Activated T-helper 1 cell treated with anti-CD3 and anti-CD28 coated beads, Interleukin-12 subunit alpha, Interleukin-12 subunit beta, Interleukin-2, Interleukin-4 antibody, amounts not matched to agents 30 ng/mL and 10 ng/mL and 1 ng/mL, durations not matched to agents 14 hours and 24 hours and 36 hours (primary cell): ENCODE data around the gene SDF4. TPM values are rescaled to one million over a fixed set of nuclear protein-coding genes. Genes with fewer than 3 reads are reported as not detected.

Experiments used
- DNase-seq: peaks from one replicate; pipeline ENCODE4 v3.0.0; 2021; ENCODE audit warnings: low spot score
- H3K27ac Mint-ChIP-seq: one replicate; pipeline ENCODE4 v1.8.0; 2021; ENCODE audit warnings: mild to moderate bottlenecking, mixed read lengths
- H3K27me3 Mint-ChIP-seq: one replicate; pipeline ENCODE4 v1.8.0; 2022; ENCODE audit warnings: mild to moderate bottlenecking, moderate library complexity, mixed read lengths; ENCODE audit not compliant: insufficient read depth
- H3K36me3 Mint-ChIP-seq: one replicate; pipeline ENCODE4 v1.8.0; 2021; ENCODE audit warnings: low read depth, mixed read lengths
- H3K4me1 Mint-ChIP-seq: one replicate; pipeline ENCODE4 v1.8.0; 2021; ENCODE audit warnings: low read depth, mixed read lengths
- H3K4me3 Mint-ChIP-seq: one replicate; pipeline ENCODE4 v1.8.0; 2021; ENCODE audit warnings: mild to moderate bottlenecking, moderate library complexity, mixed read lengths
- H3K9me3 Mint-ChIP-seq: one replicate; pipeline ENCODE4 v1.8.0; 2021; ENCODE audit warnings: mixed read lengths
- intact Hi-C: fragments of 100-400 bp; cut with micrococcal nuclease; formaldehyde crosslinking; loops from one replicate; pipeline ENCODE4 v1.15.1; 2024
- total RNA-seq: library from RNA; stranded (reverse); gene quantifications from 2 replicates; pipeline ENCODE4 v1.2.3, GENCODE V29; 2022

SDF4 gene
- total RNA-seq, 1 donor from 2014 or later, result 202 TPM

GRCh38 chr1:1243807-1244191 lies 12.0 kb upstream of the SDF4 start:
- no peak for DNase-seq
- no peak overlapping the region for H3K27ac Mint-ChIP-seq
- H3K27me3 Mint-ChIP-seq, result no peaks in the 10 kb centered on the region
- no peaks in the 10 kb centered on the region for H3K4me1 Mint-ChIP-seq
- no peaks in the 10 kb centered on the region for H3K36me3 Mint-ChIP-seq
- H3K9me3 Mint-ChIP-seq, result no peaks in the 10 kb centered on the region
- intact Hi-C loops, result no loop called here
- H3K4me3 Mint-ChIP-seq, result no peak overlapping the region

- intact Hi-C loops, result no loop called here
- H3K27ac Mint-ChIP-seq, result no peak overlapping the region
- no peaks in the 10 kb centered on the region for H3K4me1 Mint-ChIP-seq
- no peak overlapping the region for H3K4me3 Mint-ChIP-seq
- H3K36me3 Mint-ChIP-seq, result no peaks in the 10 kb centered on the region
- no peaks in the 10 kb centered on the region for H3K9me3 Mint-ChIP-seq
- DNase-seq, result no peak
- no peaks in the 10 kb centered on the region for H3K27me3 Mint-ChIP-seq
Observed at GRCh38 chr1:1243266-1243660, 11.5 kb upstream of the SDF4 start.

GRCh38 chr1:1242461-1243265 lies 10.9 kb upstream of the SDF4 start:
- Mint-ChIP-seq H3K4me3 (no peak overlapping the region), H3K9me3 (no peaks in the 10 kb centered on the region), H3K27ac (no peak overlapping the region), H3K27me3 (no peaks in the 10 kb centered on the region), H3K4me1 (no peaks in the 10 kb centered on the region), H3K36me3 (no peaks in the 10 kb centered on the region)
- intact Hi-C loops, result no loop called here
- no peak for DNase-seq

- no peak overlapping the region for H3K27ac Mint-ChIP-seq
- no peak overlapping the region for H3K4me3 Mint-ChIP-seq
Observed at GRCh38 chr1:1241588-1242219, 9.9 kb upstream of the SDF4 start.

GRCh38 chr1:1240822-1241587 lies 9.2 kb upstream of the SDF4 start:
- H3K9me3 Mint-ChIP-seq, result no peaks in the 10 kb centered on the region
- no peak for DNase-seq
- no peaks in the 10 kb centered on the region for H3K36me3 Mint-ChIP-seq
- no peak overlapping the region for H3K4me3 Mint-ChIP-seq
- no peak overlapping the region for H3K27ac Mint-ChIP-seq
- intact Hi-C loops, result no loop called here
- no peaks in the 10 kb centered on the region for H3K4me1 Mint-ChIP-seq
- H3K27me3 Mint-ChIP-seq, result no peaks in the 10 kb centered on the region

More at GRCh38 chr1:1241588-1242219, 9.9 kb upstream of the SDF4 start:
- Mint-ChIP-seq H3K4me1 (no peaks in the 10 kb centered on the region), H3K9me3 (no peaks in the 10 kb centered on the region), H3K36me3 (no peaks in the 10 kb centered on the region), H3K27me3 (no peaks in the 10 kb centered on the region)
- intact Hi-C loops, result no loop called here
- no peak for DNase-seq

GRCh38 chr1:1240348-1240732 lies 8.5 kb upstream of the SDF4 start:
- Mint-ChIP-seq H3K4me1 (no peaks in the 10 kb centered on the region), H3K4me3 (no peak overlapping the region), H3K36me3 (no peaks in the 10 kb centered on the region), H3K27me3 (no peaks in the 10 kb centered on the region), H3K9me3 (no peaks in the 10 kb centered on the region), H3K27ac (no peak overlapping the region)
- intact Hi-C loops, result no loop called here
- DNase-seq, result no peak

GRCh38 chr1:1239614-1240347 lies 8.0 kb upstream of the SDF4 start:
- Mint-ChIP-seq H3K27ac (no peak overlapping the region), H3K36me3 (no peaks in the 10 kb centered on the region), H3K27me3 (no peaks in the 10 kb centered on the region), H3K4me3 (no peak overlapping the region), H3K4me1 (no peaks in the 10 kb centered on the region), H3K9me3 (no peaks in the 10 kb centered on the region)
- intact Hi-C loops, result no loop called here
- no peak for DNase-seq

- Mint-ChIP-seq H3K27me3 (no peaks in the 10 kb centered on the region), H3K4me3 (no peak overlapping the region), H3K9me3 (no peaks in the 10 kb centered on the region), H3K4me1 (peaks cover 4% of the 10 kb centered on the region), H3K27ac (no peak overlapping the region), H3K36me3 (peaks cover 2% of the 10 kb centered on the region)
- intact Hi-C loops, result no loop called here
- DNase-seq, result no peak
Observed at GRCh38 chr1:1239227-1239613, 7.4 kb upstream of the SDF4 start.

GRCh38 chr1:1238702-1239178 lies 6.9 kb upstream of the SDF4 start:
- no peak for DNase-seq
- Mint-ChIP-seq H3K36me3 (peaks cover 7% of the 10 kb centered on the region), H3K4me1 (peaks cover 9% of the 10 kb centered on the region), H3K4me3 (no peak overlapping the region), H3K27ac (no peak overlapping the region), H3K9me3 (no peaks in the 10 kb centered on the region), H3K27me3 (no peaks in the 10 kb centered on the region)
- intact Hi-C loops, result no loop called here

GRCh38 chr1:1237874-1238701 lies 6.3 kb upstream of the SDF4 start:
- Mint-ChIP-seq H3K9me3 (no peaks in the 10 kb centered on the region), H3K4me3 (no peak overlapping the region), H3K27ac (no peak overlapping the region), H3K4me1 (peaks cover 13% of the 10 kb centered on the region), H3K36me3 (peaks cover 11% of the 10 kb centered on the region), H3K27me3 (no peaks in the 10 kb centered on the region)
- intact Hi-C loops, result no loop called here
- no peak for DNase-seq

GRCh38 chr1:1236945-1237873 lies 5.4 kb upstream of the SDF4 start:
- Mint-ChIP-seq H3K27me3 (no peaks in the 10 kb centered on the region), H3K27ac (no peak overlapping the region), H3K9me3 (no peaks in the 10 kb centered on the region), H3K4me3 (no peak overlapping the region), H3K4me1 (peaks cover 13% of the 10 kb centered on the region), H3K36me3 (peaks cover 11% of the 10 kb centered on the region)
- no peak for DNase-seq
- intact Hi-C loops, result no loop called here
